ENCODE data around the gene GNB1L. TPM values are rescaled to one million over a fixed set of nuclear protein-coding genes. Genes with fewer than 3 reads are reported as not detected.

Gene GNB1L
- total and polyA plus RNA-seq, 9 of the 15 experiments (the other 6 are each of a cell fraction or from before 2014, with no cell fraction given) = 0.56 to 50.5 (median 10.2) TPM

GRCh38 chr22:19784384-19785175 lies 70.1 kb downstream of the GNB1L start:
- no peak overlapping the region for H3K4me2 ChIP-seq (ENCODE audit: insufficient read depth, low read length)
- no peak overlapping the region for H3K4me3 ChIP-seq
- FAIRE-seq (no peak), ATAC-seq (no peak), DNase-seq (ENCODE audit: extremely low read depth in 1 of 4, low spot score in 3 of 4) (no peak)
- H3K9ac ChIP-seq (ENCODE audit: insufficient read depth in 1 of 2, low read depth in 2 of 2, low read length in 2 of 2) = peak overlapping the region in 1 of 2 experiments; percentile 32; a peak in 1 of 4 replicates
- 0 out of 2 replicates have a peak, but pooled peaks cover 4% of the 10 kb centered on the region for H4K20me1 ChIP-seq (replicated peaks; ENCODE audit: control insufficient read depth, insufficient read depth, low read length)
- H3K4me1 ChIP-seq (replicated peaks in 1 of 2; ENCODE audit: control insufficient read depth in 2 of 2, insufficient read depth in 2 of 2, low read length in 2 of 2) = peaks cover 7 to 58% of the 10 kb centered on the region in 2 experiments
- no peaks in the 10 kb centered on the region for H3K9me1 ChIP-seq (ENCODE audit: control insufficient read depth, insufficient read depth, low read length)
- BruUV-seq (replicated peaks) = no TSS peak
- intact Hi-C loops (cut with micrococcal nuclease) = no loop called here
- ChIA-PET CTCF (ENCODE audit: low intra/inter-chr PET ratio) (no interaction called here), POLR2A (interaction anchor here (0.5 to 16.8 kb wide), 7 partner anchors 10 to 43 kb away, joined by 3 to 205 read pairs (median 4); no protein-coding TSS in a partner anchor)
- H3K27ac ChIP-seq (ENCODE audit: extremely low read depth, low read depth, low read length) = no peak overlapping the region
- no peaks in the 10 kb centered on the region for H3K79me2 ChIP-seq (ENCODE audit: control insufficient read depth, insufficient read depth, low read length)
- WGBS (ENCODE audit: insufficient coverage, low coverage, missing lambda C conversion rate) = 67% methylated on average over 33 of the region's 33 CpGs
- in situ Hi-C loops (cut with MboI) = no loop called here
- H3K36me3 ChIP-seq (ENCODE audit: control insufficient read depth, insufficient read depth, low read length) = peaks cover 3% of the 10 kb centered on the region; the same call in 1 of the 3 replicates
- no peaks in the 10 kb centered on the region for H3K9me3 ChIP-seq (replicated peaks; ENCODE audit: control insufficient read depth, insufficient read depth, low read depth, low read length)
- H3K27me3 ChIP-seq (ENCODE audit: control insufficient read depth in 2 of 2, insufficient read depth in 2 of 2, low read length in 2 of 2) = 0 out of 5 replicates have a peak, but pooled peaks cover 0 to 2% of the 10 kb centered on the region in 2 experiments
- no peak overlapping the region for H2AFZ ChIP-seq (ENCODE audit: low read depth, low read length)
- TF ChIP-seq PHB (CRISPR knock-in tag; IDR thresholded peaks at IDR 0.05) (no peak), RBBP5 (IDR thresholded peaks at IDR 0.05; ENCODE audit: borderline replicate concordance, insufficient read depth, low read length, poor library complexity, severe bottlenecking) (no peak), PCBP1 (IDR thresholded peaks at IDR 0.05; ENCODE audit: low read depth, low read length, poor library complexity, severe bottlenecking) (peak; percentile 34), HMGXB4 (CRISPR knock-in tag; IDR thresholded peaks at IDR 0.05) (no peak), ZMIZ1 (IDR thresholded peaks at IDR 0.05; ENCODE audit: low read depth in 2 of 2, low read length in 2 of 2) (no peak), ZNF518B (CRISPR knock-in tag; IDR thresholded peaks at IDR 0.05) (no peak), THRA (IDR thresholded peaks at IDR 0.05) (no peak), ZNF699 (CRISPR knock-in tag; IDR thresholded peaks at IDR 0.05; ENCODE audit: insufficient replicate concordance) (peak; percentile 29), WHSC1 (IDR thresholded peaks at IDR 0.05; ENCODE audit: low read length) (peak; percentile 38), ZBED1 (IDR thresholded peaks at IDR 0.05) (no peak)
